ENCODE results near the gene PSMD1. TPM values are rescaled to one million over a fixed set of nuclear protein-coding genes. Genes with fewer than 3 reads are reported as not detected.
A peak's percentile ranks its signal among the peaks of the same experiment; 100 is the strongest.
"Not testable (repeated sequence)": the region's sequence is repeated elsewhere in the genome, so short reads cannot be mapped to it uniquely, and the experiment has no call there.

The PSMD1 gene
- total RNA-seq, 1 donor from 2014 or later, result 59.0 TPM

GRCh38 chr2:231133365-231134099 is 76.9 kb downstream of the PSMD1 start:
- Histone ChIP-seq H3K36me3 (no peaks in the 10 kb centered on the region), H3K4me1 (peaks cover 6% of the 10 kb centered on the region), H3K27ac (no peak overlapping the region), H3K27me3 (no peaks in the 10 kb centered on the region), H3K4me3 (no peak overlapping the region), H3K9me3 (no peaks in the 10 kb centered on the region)
- ATAC-seq (no peak), DNase-seq (no peak)
- intact Hi-C loops (cut with DNase I), result no loop called here
- no peak for TF ChIP-seq CTCF (IDR thresholded peaks at IDR 0.05)

GRCh38 chr2:231134910-231135655 is 78.4 kb downstream of the PSMD1 start:
- Histone ChIP-seq H3K36me3 (no peaks in the 10 kb centered on the region), H3K27me3 (no peaks in the 10 kb centered on the region), H3K27ac (no peak overlapping the region), H3K4me1 (peaks cover 6% of the 10 kb centered on the region), H3K4me3 (no peak overlapping the region), H3K9me3 (no peaks in the 10 kb centered on the region)
- intact Hi-C loops (cut with DNase I), result no loop called here
- DNase-seq (no peak), ATAC-seq (peak; percentile 46)
- no peak for TF ChIP-seq CTCF (IDR thresholded peaks at IDR 0.05)

- H3K4me1 ChIP-seq, result no peaks in the 10 kb centered on the region
- TF ChIP-seq CTCF (IDR thresholded peaks at IDR 0.05), result no peak
- intact Hi-C loops (cut with DNase I), result no loop called here
- H3K27me3 ChIP-seq, result no peaks in the 10 kb centered on the region
- H3K27ac ChIP-seq, result no peak overlapping the region
- no peaks in the 10 kb centered on the region for H3K36me3 ChIP-seq
- ATAC-seq, result no peak
- no peaks in the 10 kb centered on the region for H3K9me3 ChIP-seq
- DNase-seq, result no peak
- no peak overlapping the region for H3K4me3 ChIP-seq
These were observed 82.0 kb downstream of the PSMD1 start for GRCh38 chr2:231138699-231139098.

GRCh38 chr2:231139796-231140195 is 83.1 kb downstream of the PSMD1 start:
- Histone ChIP-seq H3K4me1 (no peaks in the 10 kb centered on the region), H3K4me3 (no peak overlapping the region), H3K27me3 (no peaks in the 10 kb centered on the region), H3K36me3 (no peaks in the 10 kb centered on the region), H3K9me3 (no peaks in the 10 kb centered on the region), H3K27ac (no peak overlapping the region)
- DNase-seq (no peak), ATAC-seq (no peak)
- intact Hi-C loops (cut with DNase I), result no loop called here
- TF ChIP-seq CTCF (IDR thresholded peaks at IDR 0.05), result no peak

GRCh38 chr2:231140808-231141207 is 84.1 kb downstream of the PSMD1 start:
- intact Hi-C loops (cut with DNase I); H3K27me3 ChIP-seq; H3K36me3 ChIP-seq; ATAC-seq; H3K9me3 ChIP-seq; H3K27ac ChIP-seq; DNase-seq; H3K4me3 ChIP-seq; H3K4me1 ChIP-seq: not testable (repeated sequence)

- ATAC-seq (no peak), DNase-seq (no peak)
- H3K4me1 ChIP-seq, result no peaks in the 10 kb centered on the region
- no peaks in the 10 kb centered on the region for H3K9me3 ChIP-seq
- no peak overlapping the region for H3K27ac ChIP-seq
- H3K27me3 ChIP-seq, result no peaks in the 10 kb centered on the region
- intact Hi-C loops (cut with DNase I), result no loop called here
- no peak overlapping the region for H3K4me3 ChIP-seq
- no peak for TF ChIP-seq CTCF (IDR thresholded peaks at IDR 0.05)
- peaks cover 32% of the 10 kb centered on the region for H3K36me3 ChIP-seq
These were observed 88.2 kb downstream of the PSMD1 start for GRCh38 chr2:231144896-231145295.

Data from upper lobe of right lung (tissue), 1 donor.